Calu3 (cell line): ENCODE measurements around the gene SNAPC2. TPM values are rescaled to one million over a fixed set of nuclear protein-coding genes. Genes with fewer than 3 reads are reported as not detected.

ENCODE experiments used
- BruUV-seq: library from RNA; stranded (reverse); fragments of 400-500 nt; replicated peaks from 2 replicates; lab custom pipeline; 2021; lab: Mats Ljungman, UMichigan
- CTCF ChIA-PET: fragments of 300-600 bp; sonication (Branson Sonifier 250); formaldehyde crosslinking; loops from one replicate; lab custom pipeline; 2022; ENCODE audit warnings: antibody characterized with exemption; lab: Charles Lee
- DNase-seq: peaks from one replicate; pipeline ENCODE4 v3.0.0; 2022
- H3K27ac Mint-ChIP-seq: one replicate; pipeline ENCODE4 v1.8.0; 2022; ENCODE audit warnings: mixed read lengths; ENCODE audit not compliant: unreplicated experiment
- H3K27me3 Mint-ChIP-seq: one replicate; pipeline ENCODE4 v1.8.0; 2022; ENCODE audit warnings: mixed read lengths; ENCODE audit not compliant: unreplicated experiment
- H3K36me3 Mint-ChIP-seq: one replicate; pipeline ENCODE4 v1.8.0; 2022; ENCODE audit warnings: mild to moderate bottlenecking, moderate library complexity, mixed read lengths; ENCODE audit not compliant: insufficient read depth, unreplicated experiment
- H3K4me1 Mint-ChIP-seq: one replicate; pipeline ENCODE4 v1.8.0; 2022; ENCODE audit warnings: mild to moderate bottlenecking, low read depth, mixed read lengths; ENCODE audit not compliant: unreplicated experiment
- H3K4me3 Mint-ChIP-seq: one replicate; pipeline ENCODE4 v1.8.0; 2022; ENCODE audit warnings: mild to moderate bottlenecking, low read depth, moderate library complexity, mixed read lengths; ENCODE audit not compliant: unreplicated experiment
- H3K9me3 Mint-ChIP-seq: one replicate; pipeline ENCODE4 v1.8.0; 2022; ENCODE audit warnings: low read depth, mixed read lengths; ENCODE audit not compliant: unreplicated experiment
- CTCF ChIP-seq: fragments of 200-600 bp; IDR thresholded peaks from one replicate; pipeline ENCODE4 v1.8.0; 2022; ENCODE audit warnings: antibody characterized with exemption; ENCODE audit not compliant: unreplicated experiment
- intact Hi-C: fragments of 100-400 bp; cut with micrococcal nuclease; formaldehyde crosslinking; loops from one replicate; pipeline ENCODE4 v1.10.0; 2022; ENCODE audit not compliant: unreplicated experiment
- total RNA-seq: library from RNA; stranded (reverse); gene quantifications from 2 replicates; pipeline ENCODE4 v1.2.3, GENCODE V29; 2022

Gene SNAPC2
- total RNA-seq, 1 experiment from 2014 or later = 12.1 TPM

- intact Hi-C loops = no loop called here
- DNase-seq = no peak
- CTCF ChIA-PET = no interaction called here
Measured at GRCh38 chr19:7947939-7948338, 27.8 kb downstream of the SNAPC2 start.

GRCh38 chr19:7953060-7953459 lies 32.9 kb downstream of the SNAPC2 start:
- H3K27ac Mint-ChIP-seq = no peak overlapping the region
- no peaks in the 10 kb centered on the region for H3K9me3 Mint-ChIP-seq
- H3K27me3 Mint-ChIP-seq = no peaks in the 10 kb centered on the region
- no peak for TF ChIP-seq CTCF
- H3K36me3 Mint-ChIP-seq = peaks cover 5% of the 10 kb centered on the region
- no peak for DNase-seq
- no peak overlapping the region for H3K4me3 Mint-ChIP-seq
- intact Hi-C loops = no loop called here
- CTCF ChIA-PET = interaction anchor here (0.7 kb wide), 1 partner anchor 163 kb away, joined by 4 read pairs; no protein-coding TSS in a partner anchor
- H3K4me1 Mint-ChIP-seq = no peaks in the 10 kb centered on the region
- BruUV-seq = no TSS peak

More at GRCh38 chr19:7947939-7948338, 27.8 kb downstream of the SNAPC2 start:
- no peak for TF ChIP-seq CTCF
- H3K27ac Mint-ChIP-seq = no peak overlapping the region
- peaks cover 15% of the 10 kb centered on the region for H3K36me3 Mint-ChIP-seq
- H3K4me1 Mint-ChIP-seq = peaks cover 12% of the 10 kb centered on the region
- no peak overlapping the region for H3K4me3 Mint-ChIP-seq
- no peaks in the 10 kb centered on the region for H3K9me3 Mint-ChIP-seq
- H3K27me3 Mint-ChIP-seq = no peaks in the 10 kb centered on the region
- BruUV-seq = no TSS peak

- no peaks in the 10 kb centered on the region for H3K4me1 Mint-ChIP-seq
- peaks cover 5% of the 10 kb centered on the region for H3K36me3 Mint-ChIP-seq
- H3K27me3 Mint-ChIP-seq = no peaks in the 10 kb centered on the region
- CTCF ChIA-PET = no interaction called here
- no TSS peak for BruUV-seq
- H3K4me3 Mint-ChIP-seq = no peak overlapping the region
- TF ChIP-seq CTCF = no peak
- no peaks in the 10 kb centered on the region for H3K9me3 Mint-ChIP-seq
- DNase-seq = no peak
- no peak overlapping the region for H3K27ac Mint-ChIP-seq
- intact Hi-C loops = no loop called here
Measured at GRCh38 chr19:7953576-7953975, 33.4 kb downstream of the SNAPC2 start.

- DNase-seq = no peak
- CTCF ChIA-PET = no interaction called here
Measured at GRCh38 chr19:7955696-7956095, 35.6 kb downstream of the SNAPC2 start.

More at GRCh38 chr19:7955696-7956095, 35.6 kb downstream of the SNAPC2 start:
- no TSS peak for BruUV-seq
- Mint-ChIP-seq H3K36me3 (peaks cover 5% of the 10 kb centered on the region), H3K4me1 (no peaks in the 10 kb centered on the region), H3K27me3 (no peaks in the 10 kb centered on the region), H3K27ac (no peak overlapping the region), H3K4me3 (no peak overlapping the region), H3K9me3 (no peaks in the 10 kb centered on the region)
- TF ChIP-seq CTCF = no peak
- intact Hi-C loops = no loop called here
